ENCODE results near the gene TTC23L. TPM values are rescaled to one million over a fixed set of nuclear protein-coding genes. Genes with fewer than 3 reads are reported as not detected.

The TTC23L gene
- total and polyA plus RNA-seq, 2 of the 8 experiments (the other 6 are each of a cell fraction or from before 2014, with no cell fraction given), result 1.1 to 2.4 TPM

- Histone ChIP-seq H3K4ac (replicated peaks; ENCODE audit: insufficient read length, low read depth, low read length) (no peak overlapping the region), H2BK20ac (ENCODE audit: low read length) (no peak overlapping the region), H2AK5ac (ENCODE audit: low read depth, low read length) (no peak overlapping the region), H2BK5ac (ENCODE audit: low read depth, low read length) (no peak overlapping the region), H3K9me3 (ENCODE audit: insufficient read depth in 2 of 2, low read depth in 1 of 2, low read length in 1 of 2) (no peaks in the 10 kb centered on the region), H3K4me1 (replicated peaks in 1 of 4; ENCODE audit: control insufficient read depth in 3 of 4, insufficient read depth in 4 of 4, low read length in 3 of 4) (no peaks in the 10 kb centered on the region), H4K8ac (ENCODE audit: extremely low read depth, insufficient read depth, low read length) (no peak overlapping the region), H3K18ac (ENCODE audit: extremely low read depth, low read length) (no peak overlapping the region), H2AFZ (ENCODE audit: low read length) (no peak overlapping the region), H3K23ac (ENCODE audit: insufficient read length) (no peak overlapping the region), H3K79me1 (ENCODE audit: low read depth, low read length) (no peaks in the 10 kb centered on the region), H3K79me2 (ENCODE audit: control insufficient read depth in 1 of 2, insufficient read depth in 2 of 2, low read length in 2 of 2) (no peaks in the 10 kb centered on the region), H4K5ac (ENCODE audit: insufficient read length, low read depth, low read length) (no peak overlapping the region), H2BK12ac (ENCODE audit: low read depth, low read length) (no peak overlapping the region), H4K20me1 (replicated peaks in 1 of 2; ENCODE audit: control insufficient read depth in 1 of 2, insufficient read depth in 2 of 2, low read length in 2 of 2) (no peaks in the 10 kb centered on the region), H2BK15ac (ENCODE audit: low read length) (no peak overlapping the region), H3K23me2 (ENCODE audit: low read depth, low read length) (no peaks in the 10 kb centered on the region), H3K4me2 (ENCODE audit: insufficient read depth in 1 of 2, low read depth in 2 of 2, low read length in 2 of 2) (no peak overlapping the region), H2BK120ac (replicated peaks; ENCODE audit: low read depth, low read length) (no peak overlapping the region), H3K27ac (ENCODE audit: low read depth, low read length) (no peak overlapping the region), H3K27me3 (replicated peaks in 1 of 4; ENCODE audit: control insufficient read depth in 3 of 4, extremely low read depth in 1 of 4, insufficient read depth in 3 of 4, low read length in 3 of 4) (no peaks in the 10 kb centered on the region), H3K36me3 (ENCODE audit: control insufficient read depth in 2 of 4, insufficient read depth in 4 of 4, low read length in 3 of 4) (peaks cover 14 to 70% (median 44%) of the 10 kb centered on the region in 4 experiments), H3K14ac (ENCODE audit: insufficient read length) (no peak overlapping the region), H3K56ac (replicated peaks; ENCODE audit: insufficient read length, low read depth, low read length) (no peak overlapping the region), H3K9ac (replicated peaks in 1 of 4; ENCODE audit: extremely low read depth in 1 of 4, low read depth in 3 of 4, low read length in 3 of 4) (no peak overlapping the region), H3K4me3 (ENCODE audit: extremely low read depth in 1 of 4, insufficient read depth in 2 of 4, low read depth in 3 of 4, low read length in 4 of 4) (no peak overlapping the region), H4K91ac (replicated peaks; ENCODE audit: insufficient read length, low read length) (no peak overlapping the region)
- WGBS, 2 experiments (ENCODE audit: extremely low coverage in 1 of 2, insufficient coverage in 1 of 2, insufficient read length in 1 of 2, insufficient replicate concordance in 2 of 2, low coverage in 1 of 2, low lambda C conversion rate in 2 of 2, missing lambda C conversion rate in 1 of 2), result 90% methylated on average over 3 of the region's 3 CpGs; no CpG with 5 or more reads in 1 of the 2 experiments
- FAIRE-seq (no peak), DNase-seq (ENCODE audit: low read depth in 1 of 2, low spot score in 2 of 2) (no peak)
- ChIA-PET POLR2A (ENCODE audit: partially characterized antibody) (interaction anchor here (1.0 kb wide), 1 partner anchor 10 kb away, joined by 3 read pairs; no protein-coding TSS in a partner anchor), CTCF (ENCODE audit: partially characterized antibody) (interaction anchor here (0.6 to 1.3 kb wide), 3 partner anchors 20 to 286 kb away, joined by 3 read pairs; no protein-coding TSS in a partner anchor)
- TF ChIP-seq HDAC2 (IDR thresholded peaks at IDR 0.05; ENCODE audit: borderline replicate concordance in 1 of 2, low read depth in 2 of 2, low read length in 2 of 2), result no peak
- TF ChIP-seq BCL11A (IDR thresholded peaks at IDR 0.05; ENCODE audit: low read depth in 2 of 2, low read length in 2 of 2), result no peak
- TF ChIP-seq USF2 (IDR thresholded peaks at IDR 0.05; ENCODE audit: low read length), result no peak
- no peak for TF ChIP-seq SP2 (IDR thresholded peaks at IDR 0.05; ENCODE audit: low read length)
- no peak for TF ChIP-seq RBBP5 (IDR thresholded peaks at IDR 0.05; ENCODE audit: borderline replicate concordance, low read depth, low read length)
- TF ChIP-seq E2F6 (IDR thresholded peaks at IDR 0.05), result no peak
- no peak for TF ChIP-seq TAF7 (optimal IDR thresholded peaks at IDR 0.05; ENCODE audit: borderline replicate concordance, low read depth, low read length)
- TF ChIP-seq GTF2F1 (IDR thresholded peaks at IDR 0.05; ENCODE audit: borderline replicate concordance, low read depth, low read length), result no peak
- TF ChIP-seq BRCA1 (IDR thresholded peaks at IDR 0.05; ENCODE audit: low read depth, low read length), result no peak
- no peak for TF ChIP-seq NANOG (IDR thresholded peaks at IDR 0.05; ENCODE audit: insufficient read depth, low read depth, low read length, poor library complexity, severe bottlenecking)
- no peak for TF ChIP-seq YY1 (IDR thresholded peaks at IDR 0.05; ENCODE audit: low read depth, low read length)
- no peak for TF ChIP-seq ASH2L (IDR thresholded peaks at IDR 0.05; ENCODE audit: low read length)
Measured at GRCh38 chr5:34818717-34819116, 20.2 kb upstream of the TTC23L start.

All from H1 (cell line).